HEK293 (cell line): ENCODE data around the gene CSTPP1.

Experiments
- CTCF ChIA-PET: fragments of 350-600 bp; formaldehyde crosslinking; extraction: SDS; loops from one replicate; lab custom pipeline; 2021; ENCODE audit warnings: antibody characterized with exemption; lab: Yijun Ruan, JAX
- POLR2A ChIA-PET: fragments of 300-600 bp; formaldehyde crosslinking; extraction: SDS; loops from one replicate; lab custom pipeline; 2020; ENCODE audit warnings: antibody characterized with exemption, inconsistent platforms; lab: Yijun Ruan, JAX
- H3K27ac ChIP-seq: fragments of 200-500 bp; sonication (Bioruptor generic); 2 replicates; pipeline ENCODE4 v1.5.1; 2014; ENCODE audit warnings: low read depth, low read length, control low read depth, inconsistent platforms; ENCODE audit errors: extremely low read depth
- H3K36me3 ChIP-seq, 2 experiments: fragments of 200-500 bp in 1 of 2; sonication (Bioruptor generic) in 1 of 2; 1 replicate in 1 of 2; 2 replicates in 1 of 2; pipeline ENCODE4 v1.5.1; 2014 to 2017; ENCODE audit warnings: inconsistent platforms in 2 of 2, low read length in 2 of 2; ENCODE audit not compliant: control insufficient read depth in 2 of 2, insufficient read depth in 1 of 2
- H3K4me1 ChIP-seq: fragments of 200-500 bp; sonication (Bioruptor generic); 2 replicates; pipeline ENCODE4 v1.5.1; 2014; ENCODE audit warnings: mild to moderate bottlenecking, low read length, inconsistent platforms; ENCODE audit not compliant: control insufficient read depth, insufficient read depth
- H3K4me3 ChIP-seq: 2 replicates; pipeline ENCODE4 v1.5.1; 2011; ENCODE audit warnings: low read depth, mild to moderate bottlenecking, control low read depth, low read length, moderate library complexity
- H3K9me3 ChIP-seq: fragments of 200-500 bp; sonication (Bioruptor generic); 2 replicates; pipeline ENCODE4 v1.5.1; 2014; ENCODE audit warnings: low read depth, low read length, inconsistent platforms; ENCODE audit not compliant: control insufficient read depth, insufficient read depth
- BCL11A ChIP-seq: fragments of 450-650 bp; formaldehyde crosslinking; IDR thresholded peaks from 2 replicates; pipeline ENCODE4 v1.5.1; 2016; ENCODE audit warnings: low read depth, missing biosample characterization, missing genetic modification characterization
- BCL6B ChIP-seq: fragments of 450-650 bp; formaldehyde crosslinking; IDR thresholded peaks from 2 replicates; pipeline ENCODE4 v1.5.1; 2017; ENCODE audit warnings: missing biosample characterization, missing genetic modification characterization
- MEIS1 ChIP-seq: sonication (generic); formaldehyde crosslinking; IDR thresholded peaks from 2 replicates; pipeline ENCODE4 v1.8.1; 2022; ENCODE audit warnings: missing genetic modification reagents, mild to moderate bottlenecking, borderline replicate concordance
- RBAK ChIP-seq: fragments of 450-650 bp; formaldehyde crosslinking; IDR thresholded peaks from 2 replicates; pipeline ENCODE4 v1.5.1; 2016; ENCODE audit warnings: missing biosample characterization, missing genetic modification characterization
- ZBTB11 ChIP-seq: fragments of 450-650 bp; formaldehyde crosslinking; conservative IDR thresholded peaks from 2 replicates; pipeline ENCODE4 v1.5.1; 2016; ENCODE audit warnings: low read depth, missing biosample characterization, missing genetic modification characterization
- ZEB2 ChIP-seq: fragments of 450-650 bp; formaldehyde crosslinking; IDR thresholded peaks from 2 replicates; pipeline ENCODE4 v1.5.1; 2016; ENCODE audit warnings: missing biosample characterization, missing genetic modification characterization
- ZFP37 ChIP-seq: fragments of 450-650 bp; formaldehyde crosslinking; IDR thresholded peaks from 2 replicates; pipeline ENCODE4 v1.5.1; 2016; ENCODE audit warnings: missing biosample characterization, missing genetic modification characterization
- ZNF26 ChIP-seq: fragments of 450-650 bp; formaldehyde crosslinking; IDR thresholded peaks from 2 replicates; pipeline ENCODE4 v1.5.1; 2016; ENCODE audit warnings: missing biosample characterization, missing genetic modification characterization
- ZNF266 ChIP-seq: fragments of 450-650 bp; formaldehyde crosslinking; IDR thresholded peaks from 2 replicates; pipeline ENCODE4 v1.5.1; 2016; ENCODE audit warnings: missing biosample characterization, missing genetic modification characterization, low read depth
- ZNF37A ChIP-seq: fragments of 450-650 bp; IDR thresholded peaks from 2 replicates; pipeline ENCODE4 v1.5.1; 2018; ENCODE audit warnings: missing biosample characterization, missing genetic modification characterization
- ZNF580 ChIP-seq: fragments of 450-650 bp; formaldehyde crosslinking; IDR thresholded peaks from 2 replicates; pipeline ENCODE4 v1.5.1; 2016; ENCODE audit warnings: missing biosample characterization, missing genetic modification characterization
- ZNF621 ChIP-seq: fragments of 450-650 bp; formaldehyde crosslinking; IDR thresholded peaks from 2 replicates; pipeline ENCODE4 v1.5.1; 2017; ENCODE audit warnings: missing biosample characterization, missing genetic modification characterization
- ZNF664 ChIP-seq: fragments of 450-650 bp; formaldehyde crosslinking; IDR thresholded peaks from 2 replicates; pipeline ENCODE4 v1.5.1; 2016; ENCODE audit warnings: missing biosample characterization, missing genetic modification characterization
- ZNF704 ChIP-seq: fragments of 450-650 bp; formaldehyde crosslinking; IDR thresholded peaks from 2 replicates; pipeline ENCODE4 v1.5.1; 2016; ENCODE audit warnings: missing biosample characterization, missing genetic modification characterization
- ZSCAN5A ChIP-seq: fragments of 450-650 bp; formaldehyde crosslinking; IDR thresholded peaks from 2 replicates; pipeline ENCODE4 v1.5.1; 2016; ENCODE audit warnings: missing biosample characterization, missing genetic modification characterization

CSTPP1 gene

GRCh38 chr11:47166368-47166767 is 229.8 kb downstream of the CSTPP1 start:
- CTCF ChIA-PET, result interaction anchor here (1.1 to 1.2 kb wide), 2 partner anchors 10 to 18 kb away, joined by 3 read pairs; no protein-coding TSS in a partner anchor

GRCh38 chr11:47171061-47171838 is 234.7 kb downstream of the CSTPP1 start:
- Histone ChIP-seq H3K9me3 (no peaks in the 10 kb centered on the region), H3K27ac (no peak overlapping the region), H3K36me3 (peaks cover 16 to 91% of the 10 kb centered on the region in 2 experiments; a peak in 2 of 3 replicates), H3K4me3 (no peak overlapping the region), H3K4me1 (no peaks in the 10 kb centered on the region)
- ChIA-PET POLR2A (interaction anchor here (1.0 to 1.5 kb wide), 4 partner anchors 8 to 78 kb away, joined by 3 to 11 read pairs (median 3); partner anchors contain the start of gene ACP2), CTCF (interaction anchor here (0.7 to 1.8 kb wide), 2 partner anchors 9 to 289 kb away, joined by 3 to 10 read pairs; no protein-coding TSS in a partner anchor)
- TF ChIP-seq ZBTB11 (tag by site-specific recombination) (no peak), ZNF704 (no peak), BCL6B (tag by site-specific recombination) (no peak), ZNF580 (tag by site-specific recombination) (no peak), BCL11A (no peak), ZNF266 (tag by site-specific recombination) (no peak)

More at GRCh38 chr11:47166368-47166767, 229.8 kb downstream of the CSTPP1 start:
- POLR2A ChIA-PET, result no interaction called here
- no peaks in the 10 kb centered on the region for H3K4me1 ChIP-seq
- H3K9me3 ChIP-seq, result no peaks in the 10 kb centered on the region
- no peak overlapping the region for H3K27ac ChIP-seq
- no peak overlapping the region for H3K4me3 ChIP-seq
- H3K36me3 ChIP-seq, result peaks cover 16 to 95% of the 10 kb centered on the region in 2 experiments; a peak in 2 of 3 replicates
- TF ChIP-seq ZNF37A (no peak), ZNF621 (tag by site-specific recombination) (no peak), ZFP37 (tag by site-specific recombination) (no peak), MEIS1 (CRISPR knock-in tag) (no peak), BCL11A (no peak), RBAK (tag by site-specific recombination) (no peak), ZSCAN5A (tag by site-specific recombination) (no peak), ZNF664 (tag by site-specific recombination) (no peak), ZBTB11 (tag by site-specific recombination) (no peak), ZEB2 (tag by site-specific recombination) (no peak), ZNF26 (tag by site-specific recombination) (no peak)
